ENCODE results near the gene TXNDC15.

GRCh38 chr5:134825212-134825611 lies 49.0 kb upstream of the TXNDC15 start:
- TF ChIP-seq, protein P1, sequence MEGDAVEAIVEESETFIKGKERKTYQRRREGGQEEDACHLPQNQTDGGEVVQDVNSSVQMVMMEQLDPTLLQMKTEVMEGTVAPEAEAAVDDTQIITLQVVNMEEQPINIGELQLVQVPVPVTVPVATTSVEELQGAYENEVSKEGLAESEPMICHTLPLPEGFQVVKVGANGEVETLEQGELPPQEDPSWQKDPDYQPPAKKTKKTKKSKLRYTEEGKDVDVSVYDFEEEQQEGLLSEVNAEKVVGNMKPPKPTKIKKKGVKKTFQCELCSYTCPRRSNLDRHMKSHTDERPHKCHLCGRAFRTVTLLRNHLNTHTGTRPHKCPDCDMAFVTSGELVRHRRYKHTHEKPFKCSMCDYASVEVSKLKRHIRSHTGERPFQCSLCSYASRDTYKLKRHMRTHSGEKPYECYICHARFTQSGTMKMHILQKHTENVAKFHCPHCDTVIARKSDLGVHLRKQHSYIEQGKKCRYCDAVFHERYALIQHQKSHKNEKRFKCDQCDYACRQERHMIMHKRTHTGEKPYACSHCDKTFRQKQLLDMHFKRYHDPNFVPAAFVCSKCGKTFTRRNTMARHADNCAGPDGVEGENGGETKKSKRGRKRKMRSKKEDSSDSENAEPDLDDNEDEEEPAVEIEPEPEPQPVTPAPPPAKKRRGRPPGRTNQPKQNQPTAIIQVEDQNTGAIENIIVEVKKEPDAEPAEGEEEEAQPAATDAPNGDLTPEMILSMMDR (IDR thresholded peaks at IDR 0.05): no peak
- no peak for TF ChIP-seq REST (IDR thresholded peaks at IDR 0.05; ENCODE audit: insufficient read depth in 1 of 2, low read depth in 2 of 2, low read length in 1 of 2)
